Measurements from ENCODE around the gene RCAN3. TPM values are rescaled to one million over a fixed set of nuclear protein-coding genes. Genes with fewer than 3 reads are reported as not detected.
A peak's percentile ranks its signal among the peaks of the same experiment; 100 is the strongest.
"Not testable (repeated sequence)": the region's sequence is repeated elsewhere in the genome, so short reads cannot be mapped to it uniquely, and the experiment has no call there.

RCAN3 gene
- total RNA-seq, 1 donor from 2014 or later, result 17.6 TPM

DNA sequence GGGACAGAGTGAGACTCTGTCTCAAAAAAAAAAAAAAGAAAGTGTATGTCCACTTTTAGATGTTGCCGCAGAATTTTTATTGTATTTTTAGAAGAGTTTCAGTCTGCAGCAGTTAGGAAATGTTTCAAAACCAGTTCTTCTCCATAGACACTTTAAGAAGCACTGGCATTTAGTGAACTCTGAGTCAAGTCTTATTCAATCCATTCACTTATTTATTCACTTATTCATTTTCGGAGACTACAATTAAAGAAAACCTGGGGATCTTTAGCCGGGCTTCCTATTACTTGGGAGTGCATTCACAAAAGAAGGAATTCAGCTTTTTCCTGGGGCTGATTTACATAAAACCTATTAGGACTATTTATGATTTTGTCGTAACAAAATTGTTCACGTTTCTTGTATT is 12.3 kb downstream of the RCAN3 start:
- no peak for DNase-seq (ENCODE audit: low read depth)
- TF ChIP-seq, protein P1, sequence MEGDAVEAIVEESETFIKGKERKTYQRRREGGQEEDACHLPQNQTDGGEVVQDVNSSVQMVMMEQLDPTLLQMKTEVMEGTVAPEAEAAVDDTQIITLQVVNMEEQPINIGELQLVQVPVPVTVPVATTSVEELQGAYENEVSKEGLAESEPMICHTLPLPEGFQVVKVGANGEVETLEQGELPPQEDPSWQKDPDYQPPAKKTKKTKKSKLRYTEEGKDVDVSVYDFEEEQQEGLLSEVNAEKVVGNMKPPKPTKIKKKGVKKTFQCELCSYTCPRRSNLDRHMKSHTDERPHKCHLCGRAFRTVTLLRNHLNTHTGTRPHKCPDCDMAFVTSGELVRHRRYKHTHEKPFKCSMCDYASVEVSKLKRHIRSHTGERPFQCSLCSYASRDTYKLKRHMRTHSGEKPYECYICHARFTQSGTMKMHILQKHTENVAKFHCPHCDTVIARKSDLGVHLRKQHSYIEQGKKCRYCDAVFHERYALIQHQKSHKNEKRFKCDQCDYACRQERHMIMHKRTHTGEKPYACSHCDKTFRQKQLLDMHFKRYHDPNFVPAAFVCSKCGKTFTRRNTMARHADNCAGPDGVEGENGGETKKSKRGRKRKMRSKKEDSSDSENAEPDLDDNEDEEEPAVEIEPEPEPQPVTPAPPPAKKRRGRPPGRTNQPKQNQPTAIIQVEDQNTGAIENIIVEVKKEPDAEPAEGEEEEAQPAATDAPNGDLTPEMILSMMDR (conservative IDR thresholded peaks at IDR 0.05; ENCODE audit: low read depth, low read length), result no peak
- no peak overlapping the region for H3K4me3 ChIP-seq (ENCODE audit: low read depth, low read length)

DNA sequence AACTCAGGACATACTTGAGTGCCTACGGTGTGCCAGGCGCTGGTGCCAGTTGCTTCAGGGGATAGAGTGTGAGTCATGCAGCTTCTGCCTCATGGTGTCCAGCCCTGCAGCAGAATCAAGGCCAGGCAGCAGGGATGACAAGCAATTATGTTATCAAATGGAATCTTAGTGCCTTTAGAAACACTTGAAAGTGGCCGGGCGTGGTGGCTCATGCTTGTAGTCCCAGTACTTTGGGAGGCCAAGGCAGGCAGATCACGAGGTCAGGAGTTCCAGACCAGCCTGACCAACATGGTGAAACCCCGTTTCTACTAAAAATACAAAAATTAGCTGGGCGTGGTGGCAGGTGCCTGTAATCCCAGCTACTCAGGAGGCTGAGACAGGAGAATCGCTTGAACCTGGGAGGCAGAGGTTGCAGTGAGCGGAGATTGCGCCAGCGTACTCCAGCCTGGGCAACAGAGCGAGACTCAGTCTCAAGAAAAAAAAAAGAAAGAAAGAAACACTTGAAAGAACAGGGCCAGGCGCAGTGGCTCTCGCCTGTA is 13.1 kb downstream of the RCAN3 start:
- peak; percentile 59 for DNase-seq (ENCODE audit: low read depth)
- H3K4me3 ChIP-seq (ENCODE audit: low read depth, low read length), result not testable (repeated sequence)

DNA sequence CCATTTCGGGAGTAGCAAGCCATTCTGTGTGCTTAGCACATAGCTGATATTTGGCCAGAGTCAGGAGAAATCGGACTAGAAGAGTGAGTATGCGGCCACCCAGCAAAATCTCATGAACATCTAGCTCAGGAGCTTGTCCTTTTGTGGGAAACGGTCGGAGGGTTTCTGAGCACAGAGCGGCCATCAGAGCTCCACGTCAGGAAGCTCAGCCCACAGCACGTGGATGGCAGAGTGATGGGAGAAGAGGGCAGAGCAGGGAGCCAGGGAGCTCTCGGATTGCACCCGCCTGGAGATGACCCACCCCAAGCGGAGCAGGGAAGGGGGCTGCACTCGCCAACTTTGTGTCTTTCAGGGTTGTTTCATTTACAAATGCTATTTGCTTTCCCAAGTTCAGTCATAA is 13.9 kb downstream of the RCAN3 start:
- TF ChIP-seq, protein P1 (conservative IDR thresholded peaks at IDR 0.05; ENCODE audit: low read depth, low read length), result no peak
- DNase-seq (ENCODE audit: low read depth), result no peak
- no peak overlapping the region for H3K4me3 ChIP-seq (ENCODE audit: low read depth, low read length)

DNA sequence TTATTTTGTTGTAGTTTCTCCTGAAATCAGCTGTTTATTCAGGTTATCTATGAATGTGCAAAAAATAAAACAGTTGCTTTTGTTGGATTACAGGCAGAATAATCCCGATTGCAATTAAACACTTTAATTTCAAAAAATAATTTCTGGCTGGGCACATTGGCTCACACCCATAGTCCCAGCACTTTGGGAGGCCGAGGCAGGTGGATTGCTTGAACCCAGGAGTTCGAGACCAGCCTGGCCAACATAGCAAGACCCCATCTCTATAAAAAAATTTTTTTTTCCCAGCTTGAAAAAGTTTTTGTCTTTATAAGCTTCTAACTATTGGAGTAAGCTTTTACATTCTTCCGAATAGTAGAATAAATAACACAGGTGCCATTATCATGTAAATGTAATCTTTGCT is 15.3 kb downstream of the RCAN3 start:
- DNase-seq (ENCODE audit: low read depth), result no peak
- no peak overlapping the region for H3K4me3 ChIP-seq (ENCODE audit: low read depth, low read length)
- TF ChIP-seq, protein P1 (conservative IDR thresholded peaks at IDR 0.05; ENCODE audit: low read depth, low read length), result no peak

DNA sequence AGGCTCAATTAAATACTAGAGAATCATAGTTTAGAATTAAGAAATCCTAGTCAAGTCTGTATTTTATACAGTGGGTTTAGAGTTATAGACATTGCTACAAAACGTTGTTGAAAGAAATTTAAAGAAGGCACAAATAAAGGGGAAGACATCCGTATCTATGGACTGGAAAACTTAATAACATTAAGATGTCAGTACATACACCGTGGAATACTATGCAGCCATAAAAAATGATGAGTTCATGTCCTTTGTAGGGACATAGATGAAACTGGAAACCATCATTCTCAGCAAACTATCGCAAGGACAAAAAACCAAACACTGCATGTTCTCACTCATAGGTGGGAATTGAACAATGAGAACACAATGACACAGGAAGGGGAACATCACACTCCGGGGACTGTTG is 17.6 kb downstream of the RCAN3 start:
- DNase-seq (ENCODE audit: low read depth); H3K4me3 ChIP-seq (ENCODE audit: low read depth, low read length): not testable (repeated sequence)

GRCh38 chr1:24525606-24526005 is 23.0 kb downstream of the RCAN3 start:
- DNase-seq (ENCODE audit: low read depth), result no peak
- H3K4me3 ChIP-seq (ENCODE audit: low read depth, low read length), result no peak overlapping the region
- TF ChIP-seq, protein P1 (conservative IDR thresholded peaks at IDR 0.05; ENCODE audit: low read depth, low read length), result no peak

GRCh38 chr1:24526045-24526444 is 23.4 kb downstream of the RCAN3 start:
- DNase-seq (ENCODE audit: low read depth), result no peak
- TF ChIP-seq, protein P1 (conservative IDR thresholded peaks at IDR 0.05; ENCODE audit: low read depth, low read length), result no peak

DNA sequence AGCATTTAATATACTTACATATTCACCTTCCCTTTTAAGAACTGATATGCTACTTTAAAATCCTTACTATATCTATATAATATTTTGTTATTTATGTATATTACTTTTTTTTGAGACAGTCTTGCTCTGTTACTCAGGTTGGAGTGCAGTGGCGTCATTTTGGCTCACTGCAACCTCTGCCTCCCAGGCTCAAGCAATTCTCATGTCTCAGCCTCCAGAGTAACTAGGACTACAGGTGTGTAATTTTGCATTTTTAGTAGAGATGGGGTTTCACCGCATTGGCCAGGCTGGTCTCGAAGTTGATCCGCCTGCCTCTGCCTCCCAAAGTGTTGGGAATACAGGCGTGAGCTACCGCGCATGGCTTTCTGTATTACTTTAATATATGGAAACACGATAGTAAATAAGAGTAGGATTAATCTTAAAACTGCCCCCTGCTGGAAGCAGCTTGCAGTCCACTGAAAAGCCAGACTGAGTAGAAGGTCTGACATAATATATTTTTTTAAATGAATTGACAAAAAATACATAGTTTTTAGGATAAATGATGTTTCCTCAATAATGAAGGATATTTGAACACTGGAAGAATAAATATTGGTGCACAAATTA is 24.4 kb downstream of the RCAN3 start:
- H3K4me3 ChIP-seq (ENCODE audit: low read depth, low read length), result no peak overlapping the region
- DNase-seq (ENCODE audit: low read depth), result no peak
- TF ChIP-seq, protein P1 (conservative IDR thresholded peaks at IDR 0.05; ENCODE audit: low read depth, low read length), result peak; percentile 71

More at GRCh38 chr1:24526045-24526444, 23.4 kb downstream of the RCAN3 start:
- H3K4me3 ChIP-seq (ENCODE audit: low read depth, low read length), result no peak overlapping the region
